ENCODE data around the gene MINDY1. TPM values are rescaled to one million over a fixed set of nuclear protein-coding genes. Genes with fewer than 3 reads are reported as not detected.

The MINDY1 gene
- total and polyA plus RNA-seq, 5 experiments from 2014 or later: 2.7 to 20.2 (median 12.6) TPM

- peak overlapping the region in 9 of 10 donors; percentile 18 to 98 (median 56) for H3K4me3 Mint-ChIP-seq
- H3K36me3 Mint-ChIP-seq: peaks cover 0 to 15% (median 2%) of the 10 kb centered on the region in 3 donors
- POLR2A ChIA-PET: interaction anchor here (0.6 to 1.5 kb wide), 6 partner anchors 12 to 146 kb away, joined by 3 to 4 read pairs (median 3); partner anchors contain the start of gene TNFAIP8L2
- no peaks in the 10 kb centered on the region for H3K27me3 Mint-ChIP-seq
- DNase-seq (no peak), ATAC-seq (no peak)
- H3K9me3 Mint-ChIP-seq: no peaks in the 10 kb centered on the region
- H3K27ac Mint-ChIP-seq: peak overlapping the region in 5 of 10 donors; percentile 10 to 98 (median 62)
- peaks cover 39 to 83% (median 81%) of the 10 kb centered on the region in 4 donors for H3K4me1 Mint-ChIP-seq
These were observed 3.6 kb upstream of the MINDY1 start for GRCh38 chr1:151010346-151010726.

- no peak for ATAC-seq
- Mint-ChIP-seq H3K27me3 (no peaks in the 10 kb centered on the region), H3K9me3 (no peaks in the 10 kb centered on the region), H3K4me3 (peak overlapping the region; percentile 89 to 98 (median 96)), H3K36me3 (peaks cover 0 to 14% (median 2%) of the 10 kb centered on the region in 3 donors), H3K27ac (peak overlapping the region; percentile 55 to 99 (median 98)), H3K4me1 (peaks cover 39 to 86% (median 84%) of the 10 kb centered on the region in 4 donors)
- DNase-seq: no peak
- POLR2A ChIA-PET: interaction anchor here (0.6 to 1.5 kb wide), 7 partner anchors 12 to 52 kb away, joined by 3 to 4 read pairs (median 3); no protein-coding TSS in a partner anchor
These were observed 3.1 kb upstream of the MINDY1 start for GRCh38 chr1:151009674-151010345.

- ATAC-seq (no peak), DNase-seq (no peak)
- POLR2A ChIA-PET: interaction anchor here (0.6 to 1.5 kb wide), 6 partner anchors 32 to 53 kb away, joined by 3 to 4 read pairs (median 3); no protein-coding TSS in a partner anchor
- H3K9me3 Mint-ChIP-seq: no peaks in the 10 kb centered on the region
- H3K27me3 Mint-ChIP-seq: no peaks in the 10 kb centered on the region
- H3K36me3 Mint-ChIP-seq: peaks cover 0 to 10% (median 2%) of the 10 kb centered on the region in 3 donors
- H3K4me1 Mint-ChIP-seq: peaks cover 39 to 88% (median 84%) of the 10 kb centered on the region in 4 donors
- peak overlapping the region; percentile 89 to 98 (median 96) for H3K4me3 Mint-ChIP-seq
- H3K27ac Mint-ChIP-seq: peak overlapping the region; percentile 95 to 99 (median 98)
These were observed 2.5 kb upstream of the MINDY1 start for GRCh38 chr1:151009206-151009587.

- H3K4me3 Mint-ChIP-seq: peak within 1 kb of the TSS; percentile 89 to 98 (median 96)
- peaks cover 39 to 92% (median 84%) of the 10 kb centered on the region in 4 donors for H3K4me1 Mint-ChIP-seq
- peaks cover 0 to 6% (median 2%) of the 10 kb centered on the region in 3 donors for H3K36me3 Mint-ChIP-seq
- no peaks in the 10 kb centered on the region for H3K9me3 Mint-ChIP-seq
- peak within 1 kb of the TSS; percentile 95 to 99 (median 98) for H3K27ac Mint-ChIP-seq
- POLR2A ChIA-PET: interaction anchor here (0.6 to 3.9 kb wide), 7 partner anchors 16 to 54 kb away, joined by 3 to 22 read pairs (median 3); partner anchors contain the start of gene ANXA9
- DNase-seq: peak; percentile 88 to 98 (median 94)
- peak; percentile 76 to 83 for ATAC-seq
- H3K27me3 Mint-ChIP-seq: no peaks in the 10 kb centered on the region
These were observed 1.8 kb upstream of the MINDY1 start, which contains the start of gene PRUNE1 for GRCh38 chr1:151008244-151009205. TSS of gene PRUNE1 (plus strand) at chr1:151008449. CDS start at chr1:151008633, 184 bp downstream.

- Mint-ChIP-seq H3K27me3 (no peaks in the 10 kb centered on the region), H3K27ac (peak overlapping the region; percentile 95 to 99 (median 98)), H3K4me1 (peaks cover 40 to 92% (median 84%) of the 10 kb centered on the region in 4 donors), H3K36me3 (peaks cover 0 to 3% (median 2%) of the 10 kb centered on the region in 3 donors), H3K4me3 (peak overlapping the region; percentile 89 to 98 (median 96)), H3K9me3 (no peaks in the 10 kb centered on the region)
- ATAC-seq (peak in 1 of 2 donors; percentile 77), DNase-seq (peak in 1 of 10 donors; percentile 22)
- POLR2A ChIA-PET: interaction anchor here (0.6 to 3.9 kb wide), 8 partner anchors 10 to 50 kb away, joined by 3 to 47 read pairs (median 7); partner anchors contain the start of genes ANXA9, CDC42SE1, CERS2 and MLLT11
These were observed 1.1 kb upstream of the MINDY1 start for GRCh38 chr1:151007853-151008243.

GRCh38 chr1:151005729-151006319, 878 bp downstream of the MINDY1 start:
- Mint-ChIP-seq H3K4me3 (peak overlapping the region; percentile 89 to 98 (median 96)), H3K9me3 (no peaks in the 10 kb centered on the region), H3K27ac (peak overlapping the region; percentile 95 to 99 (median 98)), H3K4me1 (peaks cover 44 to 94% (median 84%) of the 10 kb centered on the region in 4 donors), H3K27me3 (no peaks in the 10 kb centered on the region), H3K36me3 (peaks cover 0 to 18% (median 11%) of the 10 kb centered on the region in 3 donors)
- ATAC-seq: no peak
- DNase-seq: peak in 1 of 10 donors; percentile 16
- POLR2A ChIA-PET: interaction anchor here (1.2 to 3.9 kb wide), 10 partner anchors 8 to 643 kb away, joined by 3 to 47 read pairs (median 7); partner anchors contain the start of genes ANXA9, C1orf56, CDC42SE1 and CERS2

GRCh38 chr1:151003180-151003579, 3.5 kb downstream of the MINDY1 start:
- peak in 3 of 10 donors; percentile 15 to 37 (median 33) for DNase-seq
- H3K9me3 Mint-ChIP-seq: no peaks in the 10 kb centered on the region
- H3K27me3 Mint-ChIP-seq: no peaks in the 10 kb centered on the region
- H3K27ac Mint-ChIP-seq: peak overlapping the region; percentile 89 to 98 (median 94)
- H3K4me1 Mint-ChIP-seq: peaks cover 39 to 81% (median 70%) of the 10 kb centered on the region in 4 donors
- POLR2A ChIA-PET: interaction anchor here (0.9 to 1.6 kb wide), 6 partner anchors 15 to 439 kb away, joined by 3 to 9 read pairs (median 6); partner anchors contain the start of genes CDC42SE1 and MLLT11
- peak; percentile 13 to 19 for ATAC-seq
- H3K36me3 Mint-ChIP-seq: peaks cover 0 to 42% (median 11%) of the 10 kb centered on the region in 3 donors
- peak overlapping the region; percentile 66 to 98 (median 84) for H3K4me3 Mint-ChIP-seq

GRCh38 chr1:151002611-151003010, 4.1 kb downstream of the MINDY1 start:
- H3K27me3 Mint-ChIP-seq: no peaks in the 10 kb centered on the region
- peaks cover 35 to 75% (median 64%) of the 10 kb centered on the region in 4 donors for H3K4me1 Mint-ChIP-seq
- H3K9me3 Mint-ChIP-seq: no peaks in the 10 kb centered on the region
- POLR2A ChIA-PET: interaction anchor here (0.9 to 1.6 kb wide), 4 partner anchors 15 to 80 kb away, joined by 4 to 9 read pairs (median 7); partner anchors contain the start of genes CDC42SE1 and MLLT11
- peaks cover 0 to 48% (median 11%) of the 10 kb centered on the region in 3 donors for H3K36me3 Mint-ChIP-seq
- peak overlapping the region; percentile 89 to 98 (median 94) for H3K27ac Mint-ChIP-seq
- peak overlapping the region; percentile 66 to 98 (median 84) for H3K4me3 Mint-ChIP-seq
- DNase-seq (no peak), ATAC-seq (no peak)

GRCh38 chr1:151002051-151002450, 4.7 kb downstream of the MINDY1 start:
- H3K4me3 Mint-ChIP-seq: peak overlapping the region in 9 of 10 donors; percentile 13 to 98 (median 81)
- ATAC-seq (no peak), DNase-seq (no peak)
- peaks cover 29 to 70% (median 59%) of the 10 kb centered on the region in 4 donors for H3K4me1 Mint-ChIP-seq
- no peaks in the 10 kb centered on the region for H3K27me3 Mint-ChIP-seq
- H3K36me3 Mint-ChIP-seq: peaks cover 0 to 54% (median 11%) of the 10 kb centered on the region in 3 donors
- POLR2A ChIA-PET: interaction anchor here (1.5 to 1.6 kb wide), 2 partner anchors 28 kb away, joined by 5 to 9 read pairs; partner anchors contain the start of gene CERS2
- H3K9me3 Mint-ChIP-seq: no peaks in the 10 kb centered on the region
- H3K27ac Mint-ChIP-seq: peak overlapping the region in 9 of 10 donors; percentile 67 to 98 (median 91)

GRCh38 chr1:151001602-151002001, 5.1 kb downstream of the MINDY1 start:
- peaks cover 26 to 65% (median 54%) of the 10 kb centered on the region in 4 donors for H3K4me1 Mint-ChIP-seq
- no peaks in the 10 kb centered on the region for H3K27me3 Mint-ChIP-seq
- H3K36me3 Mint-ChIP-seq: peaks cover 0 to 58% (median 11%) of the 10 kb centered on the region in 3 donors
- H3K27ac Mint-ChIP-seq: peak overlapping the region; percentile 27 to 98 (median 87)
- ATAC-seq (no peak), DNase-seq (no peak)
- peak overlapping the region in 8 of 10 donors; percentile 13 to 98 (median 84) for H3K4me3 Mint-ChIP-seq
- H3K9me3 Mint-ChIP-seq: no peaks in the 10 kb centered on the region
- POLR2A ChIA-PET: interaction anchor here (1.5 kb wide), 1 partner anchor 27 kb away, joined by 5 read pairs; the partner anchor contains the start of gene CERS2

- Mint-ChIP-seq H3K36me3 (peaks cover 0 to 68% (median 11%) of the 10 kb centered on the region in 3 donors), H3K4me1 (peaks cover 19 to 59% (median 45%) of the 10 kb centered on the region in 4 donors), H3K9me3 (no peaks in the 10 kb centered on the region), H3K27ac (peak overlapping the region in 5 of 10 donors; percentile 36 to 82 (median 78)), H3K27me3 (no peaks in the 10 kb centered on the region), H3K4me3 (no peak overlapping the region)
- DNase-seq: no peak
- no peak for ATAC-seq
- POLR2A ChIA-PET: interaction anchor here (0.6 to 1.5 kb wide), 4 partner anchors 26 to 382 kb away, joined by 3 to 5 read pairs (median 4); partner anchors contain the start of gene CERS2
These were observed 6.3 kb downstream of the MINDY1 start for GRCh38 chr1:151000408-151000807.
